Measurements from ENCODE around the gene TTC31.

Gene TTC31

DNA sequence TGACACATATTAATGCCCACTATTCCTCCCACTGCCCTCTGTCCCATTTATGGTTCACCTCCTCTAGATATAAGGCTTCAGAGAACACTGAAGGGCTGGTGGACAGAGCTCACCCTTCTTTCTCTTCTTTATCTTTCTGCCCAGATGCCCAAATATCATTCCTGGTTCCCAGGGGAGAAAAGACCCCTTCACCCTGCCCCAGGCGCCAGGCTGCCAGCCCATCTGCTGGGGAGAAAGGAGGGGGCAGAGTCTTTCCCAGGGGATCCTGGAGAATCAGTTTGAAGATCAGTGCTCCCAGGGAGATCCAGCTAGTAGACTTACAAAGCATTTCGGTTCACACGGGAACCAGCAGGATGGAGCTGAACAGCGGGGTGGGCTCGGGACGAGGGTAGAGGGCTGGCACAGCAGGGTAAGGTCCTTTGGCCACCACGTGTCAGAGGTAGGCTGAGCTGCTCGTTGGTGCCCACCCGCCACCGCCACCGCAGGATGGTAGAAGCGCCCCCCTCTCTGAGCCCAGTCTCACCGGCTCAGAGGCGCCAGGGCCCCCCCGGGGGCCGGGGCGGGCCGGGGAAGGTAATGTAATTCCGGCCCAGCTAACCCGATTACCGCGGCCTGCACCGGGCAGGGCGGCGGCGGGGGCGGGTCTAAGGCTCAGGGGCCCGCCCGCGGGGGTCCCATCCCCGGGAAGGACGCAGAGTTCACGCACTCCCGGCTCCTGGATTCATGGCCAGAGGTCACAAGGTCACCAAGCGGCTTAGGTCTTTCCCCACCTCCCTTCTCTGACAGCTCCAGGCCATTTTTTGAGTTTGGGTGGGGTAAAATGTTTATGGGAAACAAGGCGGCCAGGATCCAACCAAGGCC is 30.1 kb downstream of the TTC31 start:
- no peak overlapping the region for H3K4me3 ChIP-seq (ENCODE audit: low read length)
- H3K4me1 ChIP-seq (ENCODE audit: control insufficient read depth, low read length) = peaks cover 22% of the 10 kb centered on the region
- no peaks in the 10 kb centered on the region for H3K79me2 ChIP-seq (ENCODE audit: control insufficient read depth, low read length)
- H4K20me1 ChIP-seq (ENCODE audit: control insufficient read depth, insufficient read depth, low read depth, low read length) = no peaks in the 10 kb centered on the region
- no peaks in the 10 kb centered on the region for H3K9me3 ChIP-seq (ENCODE audit: control insufficient read depth, insufficient read depth, low read length)
- H3K27ac ChIP-seq (ENCODE audit: low read depth, low read length) = no peak overlapping the region
- no peak overlapping the region for H3K4me2 ChIP-seq (ENCODE audit: low read length)
- TF ChIP-seq EZH2phosphoT487 (IDR thresholded peaks at IDR 0.05; ENCODE audit: borderline replicate concordance, low read length) (no peak), CTCF (IDR thresholded peaks at IDR 0.05; ENCODE audit: low read depth, low read length, poor library complexity, severe bottlenecking) (no peak)
- H3K27me3 ChIP-seq (ENCODE audit: control insufficient read depth, low read length) = peaks cover 46% of the 10 kb centered on the region
- no peaks in the 10 kb centered on the region for H3K36me3 ChIP-seq (ENCODE audit: control insufficient read depth, low read length)
- H3K9me2 ChIP-seq (replicated peaks; ENCODE audit: control insufficient read depth, low read length) = no peaks in the 10 kb centered on the region
- H3F3A ChIP-seq (ENCODE audit: control insufficient read depth, insufficient read depth) = 0 out of 2 replicates have a peak, but pooled peaks cover 3% of the 10 kb centered on the region

- peak overlapping the region; percentile 12; the same call in 1 of the 2 replicates for H3K4me3 ChIP-seq (ENCODE audit: low read length)
Measured at GRCh38 chr2:74513605-74514367, 30.9 kb downstream of the TTC31 start.

More at GRCh38 chr2:74513605-74514367, 30.9 kb downstream of the TTC31 start:
- no peaks in the 10 kb centered on the region for H3K9me2 ChIP-seq (replicated peaks; ENCODE audit: control insufficient read depth, low read length)
- peaks cover 52% of the 10 kb centered on the region for H3K27me3 ChIP-seq (ENCODE audit: control insufficient read depth, low read length)
- H3K36me3 ChIP-seq (ENCODE audit: control insufficient read depth, low read length) = no peaks in the 10 kb centered on the region
- H3K4me2 ChIP-seq (ENCODE audit: low read length) = peak overlapping the region; percentile 20
- H3K9me3 ChIP-seq (ENCODE audit: control insufficient read depth, insufficient read depth, low read length) = no peaks in the 10 kb centered on the region
- TF ChIP-seq CTCF (IDR thresholded peaks at IDR 0.05; ENCODE audit: low read depth, low read length, poor library complexity, severe bottlenecking) (no peak), EZH2phosphoT487 (IDR thresholded peaks at IDR 0.05; ENCODE audit: borderline replicate concordance, low read length) (no peak; the same call in 1 of the 2 replicates)
- H4K20me1 ChIP-seq (ENCODE audit: control insufficient read depth, insufficient read depth, low read depth, low read length) = no peaks in the 10 kb centered on the region
- H3K4me1 ChIP-seq (ENCODE audit: control insufficient read depth, low read length) = peaks cover 14% of the 10 kb centered on the region
- H3F3A ChIP-seq (ENCODE audit: control insufficient read depth, insufficient read depth) = 0 out of 2 replicates have a peak, but pooled peaks cover 3% of the 10 kb centered on the region
- no peak overlapping the region for H3K27ac ChIP-seq (ENCODE audit: low read depth, low read length)
- no peaks in the 10 kb centered on the region for H3K79me2 ChIP-seq (ENCODE audit: control insufficient read depth, low read length)
